Suppressor macrophage treated with lipopolysaccharide for 4 hours (primary cell): Measurements from ENCODE around the gene LRRN4.

Experiments
- DNase-seq: peaks from one replicate; pipeline ENCODE4 v3.0.0-alpha.2; 2020

LRRN4 gene

DNA sequence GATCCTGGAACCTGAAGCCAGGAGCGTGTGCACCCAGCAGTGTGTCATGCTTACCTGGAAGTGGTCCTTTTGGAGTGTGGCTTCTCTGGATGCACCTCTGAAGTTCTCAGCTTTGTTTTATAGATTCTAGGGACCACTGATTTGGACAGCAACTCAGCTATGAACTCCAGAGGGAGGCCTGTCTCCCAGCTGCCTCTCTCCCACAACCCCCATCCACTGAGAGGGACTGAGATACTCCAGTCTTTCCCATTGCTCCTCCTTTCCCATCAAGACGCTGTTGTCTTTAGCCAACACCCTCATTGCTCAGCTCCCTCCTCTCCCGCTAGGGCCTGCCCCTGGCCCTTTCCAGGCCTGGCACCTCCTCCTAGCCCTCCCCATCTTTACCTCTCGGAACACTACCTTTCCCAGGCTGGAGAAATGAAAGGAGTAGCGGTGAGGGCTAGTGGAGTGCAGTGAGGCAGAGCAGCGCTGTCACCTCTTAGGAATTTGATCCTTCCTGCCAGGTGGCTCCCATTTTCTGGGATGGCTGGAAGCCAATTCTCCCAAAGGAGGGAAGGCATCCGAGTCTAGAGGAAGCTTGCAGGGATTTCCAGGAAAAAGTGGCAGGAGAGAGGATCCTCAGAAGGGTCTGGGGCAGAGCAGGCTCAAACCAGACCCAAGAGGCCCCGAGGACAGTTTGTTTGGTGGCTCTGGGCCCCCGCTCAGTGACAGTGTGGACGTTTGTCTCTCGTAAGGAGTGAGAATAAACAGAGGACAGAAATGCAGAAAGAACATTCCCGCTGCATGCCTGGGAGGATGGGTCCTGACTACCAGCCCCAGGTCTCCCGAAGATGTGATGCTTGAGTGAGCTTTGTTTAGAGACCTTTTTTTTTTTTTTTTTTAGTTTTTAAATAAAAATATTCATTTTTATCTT is at the start of gene LRRN4:
LRRN4 (minus strand) TSS at position 285 of the 913 bp plus-strand sequence. CDS start 1,261 bp downstream, outside the sequence.
- no peak for DNase-seq

DNA sequence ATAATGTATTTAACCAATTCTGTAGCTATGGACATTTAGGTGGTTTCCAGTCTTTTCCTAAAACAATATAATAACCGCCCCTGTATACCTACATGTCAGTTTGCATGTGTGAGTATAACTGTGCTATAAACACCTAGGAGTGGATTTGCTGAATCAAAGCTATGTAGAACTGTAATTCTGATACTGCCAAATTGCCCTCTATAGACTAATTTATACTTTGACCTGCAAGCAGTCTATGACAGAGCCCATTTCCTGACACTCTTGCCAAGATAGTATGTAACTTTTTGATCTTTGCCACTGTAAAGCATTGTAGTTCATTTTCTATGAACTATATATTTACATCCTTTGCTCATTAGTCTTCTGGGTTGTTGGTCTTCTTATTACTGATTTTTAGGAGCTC is 49.4 kb upstream of the LRRN4 start:
- DNase-seq, result no peak

DNA sequence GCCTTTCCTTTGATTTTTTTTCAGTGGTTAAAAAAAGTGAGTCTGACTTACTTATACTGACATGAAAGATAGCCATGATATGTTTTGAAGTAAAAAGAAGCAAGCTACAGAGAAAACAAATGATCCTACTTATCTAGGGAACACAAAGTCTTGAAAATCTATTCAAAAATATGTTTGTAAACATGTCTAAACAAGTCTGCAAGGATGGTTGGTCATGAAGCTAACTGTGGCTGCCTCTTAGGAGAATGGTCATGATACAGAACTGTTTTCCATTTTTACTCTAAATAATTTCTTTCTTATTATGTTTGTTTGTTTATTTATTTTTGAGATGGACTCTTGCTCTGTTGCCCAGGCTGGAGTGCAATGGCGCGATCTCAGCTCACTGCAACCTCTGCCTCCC is 47.5 kb upstream of the LRRN4 start:
- no peak for DNase-seq

DNA sequence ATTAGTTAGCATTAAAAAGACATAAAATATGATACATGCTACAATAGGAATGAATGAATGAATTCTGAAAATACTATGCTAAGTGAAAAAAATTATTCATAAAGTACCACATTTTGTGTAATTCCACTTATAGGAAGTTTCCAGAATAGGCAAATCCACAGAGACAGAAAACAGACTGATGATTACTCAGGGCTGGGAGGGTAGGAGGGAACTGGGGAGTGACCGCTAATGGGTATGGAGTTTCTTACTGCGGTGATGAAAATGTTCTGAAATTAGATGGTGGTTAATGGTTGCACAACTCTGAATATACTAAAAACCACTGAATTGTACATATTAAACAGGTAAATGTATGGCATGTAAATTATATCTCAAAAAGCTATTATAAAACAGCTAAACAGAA is 46.4 kb upstream of the LRRN4 start:
- peak; percentile 53 for DNase-seq

DNA sequence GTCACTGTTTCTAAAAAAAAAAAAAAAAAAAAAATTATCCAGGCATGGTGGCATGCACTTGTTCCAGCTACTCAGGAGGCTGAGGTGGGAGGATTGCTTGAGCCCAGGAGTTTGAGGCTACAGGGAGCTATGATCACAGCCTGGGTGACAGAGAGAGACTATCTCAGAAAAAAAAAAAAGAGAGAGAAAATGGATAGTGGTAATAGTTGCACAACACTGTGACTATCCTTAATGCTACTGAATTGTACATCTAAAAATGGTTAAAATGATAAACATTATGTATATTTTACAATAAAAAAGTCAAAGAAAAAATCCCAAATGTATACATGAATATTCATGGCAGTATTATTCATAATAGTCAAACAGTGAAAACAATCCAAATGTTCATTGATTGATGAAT is 46.0 kb upstream of the LRRN4 start:
- no peak for DNase-seq

DNA sequence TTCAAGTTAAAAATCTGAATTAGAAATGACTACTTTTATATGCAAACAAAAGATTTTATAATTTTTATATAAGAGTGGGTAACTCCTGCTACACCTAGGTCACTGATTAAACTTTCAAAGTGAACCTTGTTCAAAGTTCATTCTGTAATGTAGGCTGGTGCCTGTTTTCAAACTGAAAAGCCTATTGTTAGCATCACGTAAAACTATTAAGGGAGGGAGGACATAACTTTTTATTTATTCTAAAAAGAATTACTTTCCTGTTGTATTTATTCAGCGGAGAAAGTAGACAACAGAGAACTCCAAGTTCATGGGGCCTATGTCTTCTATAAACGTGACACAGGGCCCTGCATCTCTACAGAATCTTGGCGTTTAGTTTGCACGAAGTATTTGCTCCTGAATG is 41.5 kb upstream of the LRRN4 start:
- DNase-seq, result no peak

DNA sequence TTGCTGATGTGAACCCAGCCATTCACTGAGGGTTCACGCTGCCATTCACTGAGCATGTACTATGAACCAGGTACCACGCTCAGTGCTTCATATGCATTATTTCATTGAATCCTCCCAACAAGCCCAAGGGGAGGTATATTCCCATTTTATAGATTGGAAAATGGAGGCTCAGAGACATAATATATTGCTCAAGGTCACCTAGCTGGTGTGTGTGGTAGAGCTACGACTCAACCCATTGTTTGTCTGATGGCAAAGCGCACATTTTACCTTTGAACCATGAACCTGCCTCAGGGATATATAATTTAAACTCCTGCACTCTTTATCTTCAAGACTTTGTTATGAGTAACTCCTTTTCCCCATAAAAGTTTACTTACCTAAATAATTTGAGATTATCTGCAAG is 40.7 kb upstream of the LRRN4 start:
- no peak for DNase-seq

DNA sequence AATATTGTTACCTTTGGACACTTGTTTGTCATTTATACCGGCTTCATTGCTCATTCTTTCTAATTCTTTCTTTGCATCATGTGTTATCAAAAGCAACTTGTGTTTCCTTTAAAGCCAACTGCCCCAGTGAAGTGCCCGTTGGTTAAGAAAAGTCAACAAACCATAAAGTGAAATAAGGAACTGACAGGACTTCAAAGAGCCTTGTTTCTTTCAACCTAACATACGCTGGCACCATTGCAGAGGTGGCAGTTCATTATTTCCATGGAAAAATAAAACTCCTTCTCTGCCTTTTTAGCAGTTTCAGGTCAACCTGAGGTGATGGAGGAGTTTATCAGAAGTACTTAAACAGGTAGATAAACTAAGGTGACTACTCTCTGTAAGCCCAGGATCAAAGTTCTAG is 40.2 kb upstream of the LRRN4 start:
- DNase-seq, result no peak

DNA sequence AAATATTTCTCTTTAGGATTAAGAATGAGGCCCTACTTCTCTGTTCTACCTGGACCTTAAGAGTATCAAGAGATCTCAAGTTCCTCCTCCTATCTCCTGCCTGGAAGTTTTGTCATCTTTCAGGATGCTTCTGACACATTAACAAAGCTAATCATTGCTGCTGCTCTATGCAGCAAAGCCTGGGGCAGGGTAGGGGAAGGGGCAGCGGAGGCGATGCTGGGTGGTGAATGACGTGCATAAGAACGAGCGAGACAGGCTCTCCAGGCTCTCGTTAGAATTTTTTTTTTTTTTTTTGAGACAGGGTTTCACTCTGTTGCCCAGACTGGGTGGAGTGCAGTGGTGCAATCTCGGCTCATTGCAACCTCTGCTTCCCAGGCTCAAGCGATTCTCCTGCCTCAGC is 37.8 kb upstream of the LRRN4 start:
- DNase-seq, result no peak

- DNase-seq, result no peak
These were observed 33.0 kb upstream of the LRRN4 start for GRCh38 chr20:6086868-6087267.

- DNase-seq, result no peak
These were observed 30.1 kb upstream of the LRRN4 start for GRCh38 chr20:6083926-6084325.

GRCh38 chr20:6081236-6081635 is 27.4 kb upstream of the LRRN4 start:
- DNase-seq, result peak; percentile 12

- no peak for DNase-seq
These were observed 25.2 kb upstream of the LRRN4 start for GRCh38 chr20:6079016-6079415.

DNA sequence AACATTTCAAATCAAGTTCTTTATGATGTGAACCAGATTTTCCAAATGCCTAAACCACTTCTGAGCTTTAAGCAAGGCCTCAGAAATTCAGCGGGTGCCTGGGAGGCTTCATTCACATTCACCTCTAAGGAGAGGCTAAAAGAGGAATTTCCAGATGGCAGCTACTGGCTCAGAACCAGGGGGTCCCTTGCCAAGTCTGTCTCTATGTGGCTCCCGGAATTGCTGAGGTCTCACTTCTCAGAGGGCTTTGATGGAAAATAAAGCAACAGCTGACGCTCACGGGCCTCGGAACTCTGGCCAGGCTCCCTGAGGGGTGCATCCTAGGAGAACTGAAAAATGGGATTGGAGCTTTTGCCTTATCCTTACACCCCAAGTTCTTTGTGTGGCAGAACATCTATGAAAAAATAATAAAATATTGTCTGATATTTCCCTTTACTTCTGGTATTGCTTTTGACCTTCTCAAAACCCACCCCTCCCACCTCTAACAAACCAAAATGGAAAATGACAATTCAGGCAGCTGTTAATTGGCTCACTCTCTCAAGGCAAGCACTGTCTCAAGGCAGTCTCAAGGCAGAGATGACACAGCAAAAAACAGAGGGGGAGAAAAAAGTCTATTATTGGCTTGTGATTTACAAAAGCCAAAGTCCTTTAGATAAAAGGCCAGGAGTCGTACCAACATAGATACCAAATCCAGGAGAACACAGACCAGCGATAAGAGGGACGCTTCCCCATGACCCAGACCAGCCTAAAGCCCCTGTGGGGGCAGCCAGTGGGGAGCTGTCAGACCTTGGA is 21.8 kb upstream of the LRRN4 start:
- no peak for DNase-seq

DNA sequence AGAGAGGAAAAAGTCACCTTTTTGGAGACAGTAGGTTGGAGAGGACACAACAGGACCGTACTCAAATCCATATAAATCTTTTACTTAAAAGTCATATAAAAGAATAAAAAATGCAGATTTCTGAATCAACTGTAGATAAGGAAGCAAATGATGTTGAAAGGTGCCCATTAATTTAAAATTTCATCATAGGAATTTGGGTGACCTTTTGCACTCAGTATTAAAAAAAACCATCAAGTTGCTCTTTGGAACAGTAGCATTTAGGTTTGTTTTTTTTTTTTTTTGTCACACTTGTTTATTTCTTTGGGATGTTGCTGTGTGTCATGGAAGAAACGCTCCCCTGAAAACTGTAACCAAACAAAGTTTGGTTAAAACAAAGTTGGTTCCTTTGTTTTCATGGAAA is 20.9 kb upstream of the LRRN4 start:
- DNase-seq, result no peak

GRCh38 chr20:6074145-6074561 is 20.3 kb upstream of the LRRN4 start:
- no peak for DNase-seq

- no peak for DNase-seq
These were observed 17.2 kb upstream of the LRRN4 start for GRCh38 chr20:6070829-6071695.

- no peak for DNase-seq
These were observed 15.8 kb upstream of the LRRN4 start for GRCh38 chr20:6069669-6070068.

- no peak for DNase-seq
These were observed 14.0 kb upstream of the LRRN4 start for GRCh38 chr20:6067763-6068318.

GRCh38 chr20:6066582-6066981 is 12.7 kb upstream of the LRRN4 start:
- DNase-seq, result no peak

DNA sequence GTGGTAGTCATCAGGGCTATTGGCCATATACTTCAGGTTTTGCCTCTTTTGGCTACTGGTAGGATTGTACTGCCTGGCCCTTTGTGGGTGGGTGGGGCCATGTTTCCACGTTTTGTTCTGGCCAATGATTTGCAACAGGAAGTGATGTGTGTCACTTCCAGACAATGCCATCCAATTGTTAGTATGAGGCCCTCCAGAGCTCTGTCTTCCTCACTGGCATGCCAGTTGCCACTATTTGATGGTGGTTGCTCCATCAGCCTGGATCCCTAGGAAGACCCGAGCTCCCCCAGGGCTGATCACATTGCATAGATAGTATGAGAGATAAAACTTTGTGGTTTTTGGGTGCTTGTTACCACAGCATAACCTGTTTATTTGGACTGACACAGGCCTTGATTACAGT is 7.7 kb upstream of the LRRN4 start:
- DNase-seq, result no peak

DNA sequence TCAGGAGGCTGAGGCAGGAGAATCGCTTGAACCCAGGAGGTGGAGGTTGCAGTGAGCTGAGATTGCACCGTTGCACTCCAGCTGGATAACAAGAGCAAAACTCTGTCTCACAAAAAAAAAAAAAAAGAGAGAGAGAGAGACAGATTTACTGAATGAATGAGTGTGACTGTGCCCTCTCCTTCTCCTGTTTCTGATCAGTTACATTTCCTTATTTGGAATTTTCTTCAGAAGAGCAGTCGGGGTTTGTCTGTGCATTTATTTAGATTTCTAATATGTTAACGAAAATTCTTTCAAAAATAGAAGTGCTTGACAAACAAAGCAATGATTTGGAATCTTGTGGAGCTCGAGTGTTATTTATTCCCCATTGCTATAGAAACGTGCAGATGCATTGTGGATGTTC is 6.4 kb upstream of the LRRN4 start:
- no peak for DNase-seq
